Endothelial cell of umbilical vein (primary cell): ENCODE results near the gene SMAD2. TPM values are rescaled to one million over a fixed set of nuclear protein-coding genes. Genes with fewer than 3 reads are reported as not detected.
A peak's percentile ranks its signal among the peaks of the same experiment; 100 is the strongest.

ENCODE experiments used
- BruUV-seq: library from RNA; stranded (reverse); fragments of 400-500 nt; replicated peaks from 2 replicates; lab custom pipeline; 2021; lab: Mats Ljungman, UMichigan
- CTCF ChIA-PET: fragments of 300-600, 350-600 bp; sonication (Branson Sonifier 250); formaldehyde crosslinking; loops from one replicate; lab custom pipeline; 2021; ENCODE audit warnings: antibody characterized with exemption, inconsistent platforms; lab: Charles Lee
- POLR2A ChIA-PET: fragments of 300-600, 350-600 bp; sonication (Branson Sonifier 250); formaldehyde crosslinking; loops from one replicate; lab custom pipeline; 2021; ENCODE audit warnings: antibody characterized with exemption, inconsistent platforms; lab: Charles Lee
- DNase-seq: peaks from one replicate; pipeline ENCODE4 v3.0.0-alpha.2; 2011; ENCODE audit warnings: low read depth, low spot score
- FAIRE-seq: peaks from 2 replicates; lab custom pipeline; 2011; peaks lifted over from hg19 to GRCh38; lab: Jason Lieb, UNC
- H2AFZ ChIP-seq: 2 replicates; pipeline ENCODE4 v1.6.0; 2012; ENCODE audit warnings: low read depth, low read length, control low read depth, inconsistent platforms
- H3K27ac ChIP-seq: 2 replicates; pipeline ENCODE4 v1.5.1; 2011; ENCODE audit warnings: low read depth, mild to moderate bottlenecking, control low read depth, low read length, moderate library complexity; ENCODE audit not compliant: insufficient read depth
- H3K27me3 ChIP-seq, 2 experiments: 2 replicates each; pipeline versions ENCODE4 v1.6.0 to v1.6.1; 2011; ENCODE audit warnings: low read length in 2 of 2, mixed read lengths in 1 of 2; ENCODE audit not compliant: control insufficient read depth in 2 of 2, insufficient read depth in 2 of 2
- H3K36me3 ChIP-seq, 2 experiments: 2 replicates in 1 of 2; 3 replicates in 1 of 2; pipeline ENCODE4 v1.5.1; 2011; ENCODE audit warnings: low read length in 2 of 2, mild to moderate bottlenecking in 1 of 2, moderate library complexity in 1 of 2; ENCODE audit not compliant: control insufficient read depth in 2 of 2, insufficient read depth in 2 of 2; ENCODE audit errors: extremely low read depth in 1 of 2
- H3K4me1 ChIP-seq: 3 replicates; pipeline ENCODE4 v1.5.1; 2011; ENCODE audit warnings: mild to moderate bottlenecking, low read length; ENCODE audit not compliant: control insufficient read depth, insufficient read depth; ENCODE audit errors: extremely low read depth
- H3K4me2 ChIP-seq: 2 replicates; pipeline ENCODE4 v1.6.1; 2011; ENCODE audit warnings: low read length, control low read depth, mixed read lengths; ENCODE audit not compliant: insufficient read depth
- H3K4me3 ChIP-seq, 3 experiments: fragments of 200-600 bp in 1 of 3; sonication (generic), shearing (Covaris generic) in 1 of 3; replicated peaks in 1 of 3; 2 replicates each; pipeline ENCODE4 v1.5.1; 2011 to 2016; ENCODE audit warnings: control low read depth in 3 of 3, low read length in 3 of 3, mild to moderate bottlenecking in 2 of 3, inconsistent platforms in 1 of 3, low read depth in 1 of 3, moderate library complexity in 1 of 3; ENCODE audit not compliant: insufficient read depth in 1 of 3
- H3K79me2 ChIP-seq: 2 replicates; pipeline ENCODE4 v1.6.0; 2012; ENCODE audit warnings: low read length, inconsistent platforms; ENCODE audit not compliant: control insufficient read depth, insufficient read depth
- H3K9ac ChIP-seq: replicated peaks from 2 replicates; pipeline ENCODE3; 2011; ENCODE audit warnings: low read length, control low read depth; ENCODE audit not compliant: insufficient read depth; ENCODE audit errors: extremely low read depth
- H3K9me1 ChIP-seq: replicated peaks from 3 replicates; pipeline ENCODE4 v1.6.0; 2011; ENCODE audit warnings: mild to moderate bottlenecking, low read length; ENCODE audit not compliant: control insufficient read depth, insufficient read depth; ENCODE audit errors: extremely low read depth
- H3K9me3 ChIP-seq: replicated peaks from 2 replicates; pipeline ENCODE4 v1.5.1; 2012; ENCODE audit warnings: low read length, inconsistent platforms; ENCODE audit not compliant: control insufficient read depth, insufficient read depth
- H4K20me1 ChIP-seq: replicated peaks from 2 replicates; pipeline ENCODE3; 2011; ENCODE audit warnings: mild to moderate bottlenecking, low read length; ENCODE audit not compliant: control insufficient read depth, insufficient read depth; ENCODE audit errors: extremely low read depth
- CTCF ChIP-seq, 2 donors: IDR thresholded peaks; 1 replicate in 1 of 2; 2 replicates in 1 of 2; pipeline ENCODE4 v1.5.1; 2011; ENCODE audit warnings: low read length in 2 of 2, mild to moderate bottlenecking in 2 of 2, moderate library complexity in 2 of 2, control low read depth in 1 of 2, inconsistent platforms in 1 of 2, low read depth in 1 of 2; ENCODE audit not compliant: insufficient read depth in 1 of 2; ENCODE audit errors: extremely low read depth in 1 of 2
- EZH2 ChIP-seq: IDR thresholded peaks from 2 replicates; pipeline ENCODE4 v1.6.1; 2012; ENCODE audit warnings: borderline replicate concordance, low read depth, mild to moderate bottlenecking, moderate library complexity, low read length, inconsistent platforms; ENCODE audit not compliant: severe bottlenecking
- FOS ChIP-seq: IDR thresholded peaks from 2 replicates; pipeline ENCODE4 v1.6.1; 2011; ENCODE audit warnings: mild to moderate bottlenecking, low read length, moderate library complexity, borderline replicate concordance; ENCODE audit not compliant: insufficient read depth
- GATA2 ChIP-seq: IDR thresholded peaks from 2 replicates; pipeline ENCODE4 v1.7.0; 2011; ENCODE audit warnings: low read depth, mild to moderate bottlenecking, moderate library complexity, mixed read lengths, low read length; ENCODE audit not compliant: insufficient read length, insufficient read depth
- JUN ChIP-seq: IDR thresholded peaks from 2 replicates; pipeline ENCODE4 v1.6.1; 2011; ENCODE audit warnings: borderline replicate concordance, low read depth; ENCODE audit not compliant: insufficient read length, insufficient read depth
- MAX ChIP-seq: IDR thresholded peaks from 2 replicates; pipeline ENCODE4 v1.6.1; 2011; ENCODE audit not compliant: insufficient read depth, insufficient read length
- MYC ChIP-seq: IDR thresholded peaks from one replicate; pipeline ENCODE4 v1.6.1; 2011; ENCODE audit warnings: mild to moderate bottlenecking, low read depth, low read length
- POLR2A ChIP-seq: IDR thresholded peaks from 2 replicates; pipeline ENCODE4 v1.6.1; 2012; ENCODE audit warnings: low read depth, mild to moderate bottlenecking, control low read depth, low read length
- POLR2AphosphoS5 ChIP-seq: IDR thresholded peaks from 2 replicates; pipeline ENCODE4 v1.6.1; 2012; ENCODE audit warnings: low read depth, mild to moderate bottlenecking, control low read depth, low read length, moderate library complexity; ENCODE audit not compliant: insufficient read depth
- dilution Hi-C: fragments of 300-500 bp; cut with MboI; formaldehyde crosslinking; loops from one replicate; pipeline ENCODE4 v1.15.0; 2019; ENCODE audit warnings: low sequenced_read_pairs; ENCODE audit not compliant: extremely low pct_ligation_motif_present
- intact Hi-C: fragments of 100-400 bp; cut with micrococcal nuclease; formaldehyde crosslinking; loops from one replicate; pipeline ENCODE4 v1.10.0; 2022
- polyA plus RNA-seq, 4 experiments: library from polyadenylated mRNA; depleted of rRNA in 3 of 4; stranded (reverse) in 3 of 4; unstranded in 1 of 4; fragments of >200 nt; gene quantifications; 2 replicates each; pipeline versions ENCODE4 v1.2.1 to v1.2.3, GENCODE V29; 2011 to 2012; ENCODE audit warnings: missing spikeins in 1 of 4
- total RNA-seq: library from RNA; stranded (reverse); gene quantifications from 2 replicates; pipeline ENCODE4 v1.2.3, GENCODE V29; 2021

The SMAD2 gene
- total and polyA plus RNA-seq, 2 donors (not counting 3 experiments of a cell fraction or from before 2014, with no cell fraction given), result 40.3 to 123 TPM

- intact Hi-C loops, result loop anchor here (2.0 to 10.0 kb wide), 3 partner anchors 31 to 615 kb away; no protein-coding TSS in a partner anchor
- peak overlapping the region; percentile 51 for H3K27ac ChIP-seq
- FAIRE-seq (peak; percentile 62), DNase-seq (no peak)
- H3K4me2 ChIP-seq, result peak overlapping the region; percentile 98
- CTCF ChIA-PET, result interaction anchor here (0.8 to 2.3 kb wide), 7 partner anchors 30 to 157 kb away, joined by 3 to 10 read pairs (median 3); no protein-coding TSS in a partner anchor
- no peaks in the 10 kb centered on the region for H3K9me1 ChIP-seq
- peaks cover 54% of the 10 kb centered on the region for H3K79me2 ChIP-seq
- no peaks in the 10 kb centered on the region for H3K36me3 ChIP-seq
- TF ChIP-seq FOS, result no peak
- peak; percentile 35 for TF ChIP-seq POLR2A
- H3K4me3 ChIP-seq, result peak overlapping the region; percentile 75 to 99 (median 82)
- BruUV-seq, result no TSS peak
- POLR2A ChIA-PET, result interaction anchor here (1.7 kb wide), 1 partner anchor 10 kb away, joined by 4 read pairs; no protein-coding TSS in a partner anchor
- peaks cover 6 to 15% of the 10 kb centered on the region in 2 experiments for H3K27me3 ChIP-seq
- H3K9me3 ChIP-seq, result no peaks in the 10 kb centered on the region
- H3K9ac ChIP-seq, result peak overlapping the region; percentile 81
- peak overlapping the region; percentile 12 for H2AFZ ChIP-seq
- H4K20me1 ChIP-seq, result peaks cover 13% of the 10 kb centered on the region
- peaks cover 18% of the 10 kb centered on the region for H3K4me1 ChIP-seq
- dilution Hi-C loops, result no loop called here
Measured at GRCh38 chr18:47929681-47930198, 719 bp downstream of the SMAD2 start.

DNA sequence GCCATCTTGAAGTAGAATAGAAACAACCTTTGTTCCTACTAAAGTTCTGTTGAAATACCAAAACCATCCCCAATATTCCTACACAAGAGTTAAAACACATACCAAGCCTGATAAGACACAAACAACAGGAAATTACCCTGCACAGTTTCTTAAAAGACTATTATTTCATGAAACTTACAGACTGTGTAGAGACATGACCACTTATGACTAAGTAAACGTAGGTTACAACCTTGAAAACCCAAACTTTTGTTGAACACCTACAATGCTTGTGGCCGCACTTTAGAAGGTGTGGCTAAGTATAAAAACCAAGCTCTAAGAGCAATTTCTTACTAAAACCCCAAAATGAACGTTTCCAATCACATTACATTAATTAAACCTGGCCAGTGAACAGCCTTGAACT, 2.0 kb downstream of the SMAD2 start:
- H3K27ac ChIP-seq, result peak overlapping the region; percentile 46
- peaks cover 17% of the 10 kb centered on the region for H4K20me1 ChIP-seq
- peaks cover 18% of the 10 kb centered on the region for H3K4me1 ChIP-seq
- CTCF ChIA-PET, result interaction anchor here (1.0 to 2.0 kb wide), 3 partner anchors 15 to 156 kb away, joined by 3 to 7 read pairs (median 3); no protein-coding TSS in a partner anchor
- H3K9me1 ChIP-seq, result no peaks in the 10 kb centered on the region
- peak overlapping the region; percentile 98 for H3K4me2 ChIP-seq
- H3K79me2 ChIP-seq, result peaks cover 65% of the 10 kb centered on the region
- no peak overlapping the region for H2AFZ ChIP-seq
- POLR2A ChIA-PET, result no interaction called here
- dilution Hi-C loops (no loop called here), intact Hi-C loops (loop anchor here (1.0 kb wide), 1 partner anchor 80 kb away; no protein-coding TSS in a partner anchor)
- TF ChIP-seq POLR2AphosphoS5, result no peak
- no peak for TF ChIP-seq JUN
- TF ChIP-seq EZH2, result no peak
- no peak for TF ChIP-seq FOS
- no peak for TF ChIP-seq POLR2A
- TF ChIP-seq GATA2, result no peak
- TF ChIP-seq MAX, result no peak
- TF ChIP-seq CTCF (IDR thresholded peaks at IDR 0.05; ENCODE audit: extremely low read depth in 1 of 2, insufficient read depth in 1 of 2, low read depth in 1 of 2, low read length in 2 of 2), result no peak
- TF ChIP-seq MYC, result no peak
- H3K9ac ChIP-seq, result peak overlapping the region; percentile 81
- FAIRE-seq (no peak), DNase-seq (peak; percentile 55)
- H3K4me3 ChIP-seq, result peak overlapping the region; percentile 30 to 82 (median 75)
- peaks cover 4 to 5% of the 10 kb centered on the region in 2 experiments for H3K27me3 ChIP-seq
- no peaks in the 10 kb centered on the region for H3K9me3 ChIP-seq
- BruUV-seq, result no TSS peak
- H3K36me3 ChIP-seq, result no peaks in the 10 kb centered on the region
